Prostate gland (tissue), 2 donors: ENCODE data around the gene TXNL1. TPM values are rescaled to one million over a fixed set of nuclear protein-coding genes. Genes with fewer than 3 reads are reported as not detected.

Experiments
- DNase-seq: peaks from one replicate; pipeline ENCODE4 v3.0.0-alpha.2; 2019; ENCODE audit warnings: low spot score
- H3K27ac ChIP-seq, 2 donors: fragments of 200-600 bp; sonication (generic); 2 replicates each; pipeline ENCODE4 v1.5.1; 2017 to 2019
- H3K27me3 ChIP-seq: fragments of 200-600 bp; sonication (generic); replicated peaks from 2 replicates; pipeline ENCODE4 v1.5.1; 2019; ENCODE audit not compliant: insufficient read depth
- H3K36me3 ChIP-seq, 2 donors: fragments of 200-600 bp; sonication (generic); 1 replicate in 1 of 2; 2 replicates in 1 of 2; pipeline versions ENCODE4 v1.5.1 to v1.8.1; 2017 to 2019
- H3K4me1 ChIP-seq: fragments of 200-600 bp; sonication (generic); replicated peaks from 2 replicates; pipeline ENCODE4 v1.5.1; 2019
- H3K4me3 ChIP-seq, 2 donors: fragments of 200-600 bp; sonication (generic); 2 replicates each; pipeline ENCODE4 v1.5.1; 2017 to 2019
- H3K9me3 ChIP-seq: fragments of 200-600 bp; sonication (generic); 2 replicates; pipeline ENCODE4 v1.5.1; 2017
- POLR2A ChIP-seq: fragments of 450-650 bp; IDR thresholded peaks from one replicate; pipeline ENCODE4 v1.6.1; 2016; ENCODE audit warnings: antibody characterized with exemption, mild to moderate bottlenecking
- POLR2AphosphoS5 ChIP-seq: sonication (generic); formaldehyde crosslinking; IDR thresholded peaks from one replicate; pipeline ENCODE4 v1.6.1; 2017; ENCODE audit warnings: antibody characterized with exemption
- WGBS: methylation state at CpG from one replicate; pipeline ENCODE4 v1.1.5; 2018; 5-methylcytosine and 5-hydroxymethylcytosine counted together
- intact Hi-C: fragments of 100-400 bp; cut with DNase I; formaldehyde crosslinking; loops from one replicate; pipeline ENCODE4 v1.14.2; 2022
- total RNA-seq, 2 donors: library from RNA; depleted of rRNA; stranded (reverse); fragments of >200 nt; gene quantifications; one replicate each; pipeline ENCODE4 v1.1.0, GENCODE V29; 2016
- TF ChIP-seq, protein P1 (sequence below), 4 experiments: fragments of 200-600 bp in 2 of 4; fragments of 450-650 bp in 2 of 4; sonication (generic) in 2 of 4; IDR thresholded peaks; 1 replicate in 3 of 4; 2 replicates in 1 of 4; pipeline ENCODE4 v1.5.1; 2016 to 2019; ENCODE audit warnings: antibody characterized with exemption in 4 of 4, mild to moderate bottlenecking in 2 of 4, moderate library complexity in 2 of 4

The TXNL1 gene
- total RNA-seq, 2 donors from 2014 or later: 56.1 to 56.3 TPM

DNA sequence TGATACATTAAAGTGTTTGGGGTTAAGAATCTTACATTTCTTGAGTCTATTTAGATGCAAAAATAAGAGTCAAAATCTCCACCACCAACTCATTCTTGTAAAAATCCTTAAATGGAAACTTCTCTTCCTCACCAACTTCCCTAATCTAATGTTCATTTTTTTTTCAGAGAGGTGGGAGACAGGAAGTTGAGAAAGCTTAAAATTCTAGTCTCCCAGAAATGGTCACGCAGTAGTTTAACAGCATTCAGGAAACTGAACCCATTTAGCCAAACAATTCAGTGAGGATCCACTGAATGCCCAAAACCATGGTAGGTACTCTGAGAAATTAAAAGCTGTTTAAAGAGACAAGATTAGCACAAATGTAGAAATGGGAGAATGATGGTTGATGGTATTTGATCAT is 69.0 kb downstream of the TXNL1 start:
- Histone ChIP-seq H3K27ac (no peak overlapping the region), H3K27me3 (no peaks in the 10 kb centered on the region), H3K4me3 (no peak overlapping the region), H3K36me3 (no peaks in the 10 kb centered on the region), H3K9me3 (no peaks in the 10 kb centered on the region), H3K4me1 (no peaks in the 10 kb centered on the region)
- 81% methylated on average over 1 of the region's 1 CpG for WGBS
- no peak for DNase-seq
- intact Hi-C loops: no loop called here
- TF ChIP-seq POLR2AphosphoS5 (no peak), POLR2A (no peak)
- TF ChIP-seq, protein P1, sequence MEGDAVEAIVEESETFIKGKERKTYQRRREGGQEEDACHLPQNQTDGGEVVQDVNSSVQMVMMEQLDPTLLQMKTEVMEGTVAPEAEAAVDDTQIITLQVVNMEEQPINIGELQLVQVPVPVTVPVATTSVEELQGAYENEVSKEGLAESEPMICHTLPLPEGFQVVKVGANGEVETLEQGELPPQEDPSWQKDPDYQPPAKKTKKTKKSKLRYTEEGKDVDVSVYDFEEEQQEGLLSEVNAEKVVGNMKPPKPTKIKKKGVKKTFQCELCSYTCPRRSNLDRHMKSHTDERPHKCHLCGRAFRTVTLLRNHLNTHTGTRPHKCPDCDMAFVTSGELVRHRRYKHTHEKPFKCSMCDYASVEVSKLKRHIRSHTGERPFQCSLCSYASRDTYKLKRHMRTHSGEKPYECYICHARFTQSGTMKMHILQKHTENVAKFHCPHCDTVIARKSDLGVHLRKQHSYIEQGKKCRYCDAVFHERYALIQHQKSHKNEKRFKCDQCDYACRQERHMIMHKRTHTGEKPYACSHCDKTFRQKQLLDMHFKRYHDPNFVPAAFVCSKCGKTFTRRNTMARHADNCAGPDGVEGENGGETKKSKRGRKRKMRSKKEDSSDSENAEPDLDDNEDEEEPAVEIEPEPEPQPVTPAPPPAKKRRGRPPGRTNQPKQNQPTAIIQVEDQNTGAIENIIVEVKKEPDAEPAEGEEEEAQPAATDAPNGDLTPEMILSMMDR (IDR thresholded peaks at IDR 0.05): no peak

DNA sequence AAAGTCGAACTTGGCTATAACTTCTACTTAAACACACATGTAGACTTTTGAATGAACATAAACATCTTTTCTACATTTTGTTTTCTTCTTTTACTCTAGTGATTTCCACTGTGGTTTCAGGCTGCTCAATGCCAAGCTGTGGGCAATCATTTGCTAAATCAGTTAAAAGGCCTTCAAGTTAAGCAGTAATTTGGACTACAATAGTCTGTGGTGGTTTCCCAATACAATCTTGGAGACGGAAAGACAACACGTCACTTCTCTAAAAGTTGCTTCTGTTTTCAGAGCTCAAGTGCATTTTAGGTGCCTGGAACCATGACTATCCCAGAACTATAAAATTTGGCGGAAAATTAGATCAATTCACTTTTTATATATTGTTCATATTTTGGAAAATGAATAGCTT is 69.4 kb downstream of the TXNL1 start:
- no peaks in the 10 kb centered on the region for H3K27me3 ChIP-seq
- TF ChIP-seq, protein P1 (IDR thresholded peaks at IDR 0.05): no peak
- TF ChIP-seq POLR2AphosphoS5: no peak
- TF ChIP-seq POLR2A: no peak
- no peaks in the 10 kb centered on the region for H3K36me3 ChIP-seq
- H3K9me3 ChIP-seq: no peaks in the 10 kb centered on the region
- no peak for DNase-seq
- H3K4me1 ChIP-seq: no peaks in the 10 kb centered on the region
- H3K27ac ChIP-seq: no peak overlapping the region
- H3K4me3 ChIP-seq: no peak overlapping the region
- 91% methylated on average over 4 of the region's 4 CpGs for WGBS
- intact Hi-C loops: no loop called here

DNA sequence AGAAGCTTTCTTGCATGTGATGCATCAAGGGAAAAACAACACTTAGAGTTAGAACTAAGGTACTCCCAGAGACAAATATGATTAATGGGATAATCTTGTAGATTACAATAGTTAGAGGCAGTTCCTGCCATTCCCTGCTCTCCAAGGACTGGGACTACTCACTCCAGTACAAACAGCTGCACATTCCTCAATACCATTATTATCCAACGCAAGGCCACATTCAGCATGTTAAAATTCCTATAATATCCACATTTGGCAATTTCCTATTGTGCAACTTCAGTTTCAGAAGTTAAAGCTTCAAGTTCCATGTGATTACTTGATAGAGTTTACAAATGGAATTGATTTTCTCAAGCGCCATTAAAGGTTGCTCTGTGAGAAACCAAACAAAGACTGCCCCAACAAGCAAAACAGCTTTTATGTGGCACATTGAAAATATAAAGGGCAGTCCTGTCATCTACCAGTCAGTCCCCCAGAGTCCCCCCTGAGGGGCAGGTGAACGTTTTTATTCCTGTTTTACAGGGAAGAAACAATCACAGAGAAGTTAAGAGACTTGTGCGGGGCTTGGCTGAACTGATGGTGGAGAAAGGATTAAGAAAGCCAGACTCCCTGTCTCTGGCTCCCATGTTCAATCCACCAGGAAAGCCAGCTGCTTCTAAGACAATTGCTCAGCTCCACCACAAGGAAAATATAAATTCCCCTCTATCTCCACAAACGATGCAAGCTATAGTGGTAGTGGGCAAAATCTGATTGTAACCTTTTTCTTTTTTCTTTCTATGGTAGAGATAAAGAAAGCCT is 72.6 kb downstream of the TXNL1 start:
- H3K36me3 ChIP-seq: no peaks in the 10 kb centered on the region
- peak overlapping the region in 1 of 2 donors; percentile 9 for H3K27ac ChIP-seq
- TF ChIP-seq, protein P1 (IDR thresholded peaks at IDR 0.05): no peak
- TF ChIP-seq POLR2AphosphoS5 (no peak), POLR2A (no peak)
- WGBS: 46% methylated on average over 5 of the region's 5 CpGs
- intact Hi-C loops: no loop called here
- DNase-seq: no peak
- H3K4me3 ChIP-seq: no peak overlapping the region
- no peaks in the 10 kb centered on the region for H3K27me3 ChIP-seq
- H3K4me1 ChIP-seq: no peaks in the 10 kb centered on the region
- no peaks in the 10 kb centered on the region for H3K9me3 ChIP-seq

DNA sequence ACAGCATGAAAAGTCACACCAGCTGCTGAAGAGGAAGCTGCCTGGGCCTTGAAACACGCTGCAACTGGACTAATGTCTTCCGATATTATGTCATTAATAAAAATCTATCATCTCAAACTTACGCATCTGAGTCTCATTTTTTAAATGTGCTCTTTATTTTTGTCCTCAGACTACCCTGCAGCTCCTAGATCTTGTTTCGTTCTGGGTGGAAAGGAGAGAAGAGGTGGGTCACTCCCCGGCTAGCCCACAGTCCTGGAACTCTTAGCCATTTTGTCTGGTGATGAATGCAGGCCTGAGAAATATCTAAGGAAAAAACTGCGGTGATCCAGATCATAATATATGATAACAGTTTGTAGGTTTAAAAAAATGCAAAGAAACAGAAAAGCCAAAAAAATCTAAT is 73.3 kb downstream of the TXNL1 start:
- intact Hi-C loops: no loop called here
- no peak for TF ChIP-seq POLR2AphosphoS5
- TF ChIP-seq, protein P1 (IDR thresholded peaks at IDR 0.05): no peak
- no peak for TF ChIP-seq POLR2A
- no peak for DNase-seq
- Histone ChIP-seq H3K27me3 (no peaks in the 10 kb centered on the region), H3K9me3 (no peaks in the 10 kb centered on the region), H3K27ac (no peak overlapping the region), H3K4me1 (no peaks in the 10 kb centered on the region), H3K4me3 (no peak overlapping the region), H3K36me3 (no peaks in the 10 kb centered on the region)
- WGBS: 63% methylated on average over 6 of the region's 6 CpGs

DNA sequence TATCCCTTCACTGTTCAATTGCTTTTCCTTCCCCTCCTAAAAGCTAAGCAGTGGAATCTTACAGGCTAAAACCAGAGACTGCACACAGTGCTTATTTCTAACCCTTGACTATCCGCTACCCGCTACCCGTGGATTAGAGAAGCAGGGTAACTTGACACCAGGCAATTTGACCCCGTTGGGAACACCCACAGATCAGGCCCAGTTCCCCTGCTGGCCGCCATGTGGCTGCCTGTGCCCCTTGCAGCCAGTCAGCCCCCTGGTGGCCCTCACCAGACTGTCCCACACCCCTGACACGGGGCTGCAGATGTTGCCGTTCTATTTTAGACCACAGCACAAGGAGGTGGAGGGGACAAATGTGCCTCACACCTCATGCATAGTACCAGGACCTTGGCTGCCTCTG is 74.8 kb downstream of the TXNL1 start:
- Histone ChIP-seq H3K27ac (no peak overlapping the region), H3K36me3 (no peaks in the 10 kb centered on the region), H3K27me3 (no peaks in the 10 kb centered on the region), H3K4me1 (no peaks in the 10 kb centered on the region), H3K4me3 (no peak overlapping the region), H3K9me3 (no peaks in the 10 kb centered on the region)
- WGBS: 91% methylated on average over 7 of the region's 7 CpGs
- TF ChIP-seq, protein P1 (IDR thresholded peaks at IDR 0.05): no peak
- no peak for TF ChIP-seq POLR2A
- no peak for TF ChIP-seq POLR2AphosphoS5
- no peak for DNase-seq
- intact Hi-C loops: no loop called here
